Common myeloid progenitor, CD34-positive (primary cell): ENCODE results near the gene NME3.
"Not testable (repeated sequence)": the region's sequence is repeated elsewhere in the genome, so short reads cannot be mapped to it uniquely, and the experiment has no call there.

Source experiments
- CTCF ChIA-PET: fragments of 350-600 bp; sonication (Branson Sonifier 250); formaldehyde crosslinking; loops from one replicate; lab custom pipeline; 2021; ENCODE audit warnings: antibody characterized with exemption; lab: Charles Lee
- POLR2A ChIA-PET: fragments of 350-600 bp; sonication (Branson Sonifier 250); formaldehyde crosslinking; loops from one replicate; lab custom pipeline; 2021; ENCODE audit warnings: antibody characterized with exemption; lab: Charles Lee
- DNase-seq, 3 donors: peaks; one replicate each; pipeline versions ENCODE4 v3.0.0 to v3.0.0-alpha.2; 2013
- H3K27ac ChIP-seq, 2 experiments: 1 replicate in 1 of 2; 2 replicates in 1 of 2; pipeline ENCODE4 v1.7.0; 2013; ENCODE audit warnings: inconsistent platforms in 2 of 2, low read length in 2 of 2, mild to moderate bottlenecking in 2 of 2, low read depth in 1 of 2, moderate library complexity in 1 of 2; ENCODE audit not compliant: severe bottlenecking in 2 of 2, insufficient read depth in 1 of 2, poor library complexity in 1 of 2
- H3K27me3 ChIP-seq, 5 experiments: replicated peaks in 2 of 5; 1 replicate in 3 of 5; 2 replicates in 2 of 5; pipeline versions ENCODE4 v1.6.1 to v1.7.0; 2013; ENCODE audit warnings: low read length in 4 of 5, mild to moderate bottlenecking in 2 of 5, moderate library complexity in 2 of 5, inconsistent platforms in 1 of 5; ENCODE audit not compliant: insufficient read depth in 5 of 5, control insufficient read depth in 4 of 5
- H3K36me3 ChIP-seq, 4 experiments: 1 replicate in 2 of 4; 2 replicates in 2 of 4; pipeline versions ENCODE4 v1.6.1 to v1.7.0; 2013; ENCODE audit warnings: low read length in 3 of 4, control low read depth in 1 of 4, mild to moderate bottlenecking in 1 of 4; ENCODE audit not compliant: control insufficient read depth in 4 of 4, insufficient read depth in 4 of 4
- H3K4me1 ChIP-seq, 4 experiments: 1 replicate in 3 of 4; 2 replicates in 1 of 4; pipeline versions ENCODE4 v1.6.1 to v1.7.1; 2013; ENCODE audit warnings: low read length in 3 of 4, mild to moderate bottlenecking in 3 of 4, control low read depth in 1 of 4, inconsistent platforms in 1 of 4, moderate library complexity in 1 of 4; ENCODE audit not compliant: control insufficient read depth in 4 of 4, insufficient read depth in 4 of 4; ENCODE audit errors: control extremely low read depth in 1 of 4
- H3K4me3 ChIP-seq, 7 experiments: 1 replicate in 4 of 7; 2 replicates in 3 of 7; pipeline versions ENCODE4 v1.5.1 to v1.7.0; 2013; ENCODE audit warnings: mild to moderate bottlenecking in 7 of 7, low read length in 6 of 7, moderate library complexity in 6 of 7, inconsistent platforms in 2 of 7, low read depth in 2 of 7, control low read depth in 1 of 7; ENCODE audit not compliant: insufficient read depth in 4 of 7, control insufficient read depth in 1 of 7; ENCODE audit errors: extremely low read depth in 1 of 7
- H3K9me3 ChIP-seq, 5 experiments: 1 replicate in 4 of 5; 2 replicates in 1 of 5; pipeline versions ENCODE4 v1.6.1 to v1.7.1; 2013; ENCODE audit warnings: low read length in 4 of 5, mild to moderate bottlenecking in 2 of 5, inconsistent platforms in 1 of 5, low read depth in 1 of 5, moderate library complexity in 1 of 5; ENCODE audit not compliant: control insufficient read depth in 4 of 5, insufficient read depth in 2 of 5; ENCODE audit errors: control extremely low read depth in 1 of 5
- WGBS: methylation state at CpG from one replicate; pipeline ENCODE4 v1.1.5; 2013; ENCODE audit not compliant: insufficient coverage; 5-methylcytosine and 5-hydroxymethylcytosine counted together

Gene NME3

GRCh38 chr16:1741553-1742165, 29.7 kb downstream of the NME3 start:
- no peak overlapping the region for H3K4me3 ChIP-seq
- H3K27ac ChIP-seq: no peak overlapping the region
- peaks cover 0 to 58% (median 27%) of the 10 kb centered on the region in 4 experiments for H3K36me3 ChIP-seq
- H3K27me3 ChIP-seq: no peaks in the 10 kb centered on the region
- ChIA-PET CTCF (no interaction called here), POLR2A (no interaction called here)
- H3K9me3 ChIP-seq: peaks cover 0 to 9% (median 0%) of the 10 kb centered on the region in 5 experiments
- DNase-seq: no peak
- H3K4me1 ChIP-seq: no peaks in the 10 kb centered on the region
- WGBS: 97% methylated on average over 18 of the region's 19 CpGs

GRCh38 chr16:1740781-1741490, 30.4 kb downstream of the NME3 start:
- no peaks in the 10 kb centered on the region for H3K27me3 ChIP-seq
- CTCF ChIA-PET: no interaction called here
- WGBS: 97% methylated on average over 26 of the region's 30 CpGs
- H3K27ac ChIP-seq: no peak overlapping the region
- H3K9me3 ChIP-seq: peaks cover 0 to 10% (median 0%) of the 10 kb centered on the region in 5 experiments
- POLR2A ChIA-PET: no interaction called here
- no peak overlapping the region for H3K4me3 ChIP-seq
- H3K36me3 ChIP-seq: peaks cover 0 to 52% (median 23%) of the 10 kb centered on the region in 4 experiments
- H3K4me1 ChIP-seq: no peaks in the 10 kb centered on the region
- DNase-seq: no peak

- Histone ChIP-seq H3K27me3 (no peaks in the 10 kb centered on the region), H3K4me1 (no peaks in the 10 kb centered on the region), H3K4me3 (no peak overlapping the region), H3K36me3 (peaks cover 0 to 50% (median 20%) of the 10 kb centered on the region in 4 experiments), H3K9me3 (peaks cover 0 to 17% (median 0%) of the 10 kb centered on the region in 5 experiments), H3K27ac (no peak overlapping the region)
- WGBS: 97% methylated on average over 33 of the region's 33 CpGs
- no peak for DNase-seq
- ChIA-PET CTCF (no interaction called here), POLR2A (no interaction called here)
These were observed 31.1 kb downstream of the NME3 start for GRCh38 chr16:1740234-1740633.

GRCh38 chr16:1734816-1735215, 36.5 kb downstream of the NME3 start:
- no peaks in the 10 kb centered on the region for H3K27me3 ChIP-seq
- no peak overlapping the region for H3K4me3 ChIP-seq
- ChIA-PET POLR2A (no interaction called here), CTCF (no interaction called here)
- no peaks in the 10 kb centered on the region for H3K4me1 ChIP-seq
- no peak for DNase-seq
- no peak overlapping the region for H3K27ac ChIP-seq
- H3K36me3 ChIP-seq: peaks cover 0 to 51% (median 35%) of the 10 kb centered on the region in 4 experiments
- H3K9me3 ChIP-seq: peaks cover 0 to 28% (median 0%) of the 10 kb centered on the region in 5 experiments
- WGBS: 98% methylated on average over 20 of the region's 22 CpGs

- Histone ChIP-seq H3K27me3 (no peaks in the 10 kb centered on the region), H3K4me3 (no peak overlapping the region), H3K27ac (no peak overlapping the region), H3K9me3 (peaks cover 0 to 23% (median 0%) of the 10 kb centered on the region in 5 experiments), H3K36me3 (peaks cover 0 to 58% (median 41%) of the 10 kb centered on the region in 4 experiments), H3K4me1 (no peaks in the 10 kb centered on the region)
- WGBS: 97% methylated on average over 21 of the region's 22 CpGs
- ChIA-PET POLR2A (no interaction called here), CTCF (no interaction called here)
- no peak for DNase-seq
These were observed 37.2 kb downstream of the NME3 start for GRCh38 chr16:1734123-1734522.

- CTCF ChIA-PET: interaction anchor here (0.6 to 1.6 kb wide), 3 partner anchors 9 to 479 kb away, joined by 3 to 7 read pairs (median 3); no protein-coding TSS in a partner anchor
- POLR2A ChIA-PET, H3K27ac ChIP-seq, H3K4me3 ChIP-seq, H3K27me3 ChIP-seq, DNase-seq, H3K4me1 ChIP-seq: not testable (repeated sequence)
- Histone ChIP-seq H3K36me3 (peaks cover 3 to 73% (median 50%) of the 10 kb centered on the region in 4 experiments), H3K9me3 (peaks cover 0 to 22% (median 0%) of the 10 kb centered on the region in 5 experiments)
- 96% methylated on average over 21 of the region's 21 CpGs for WGBS
These were observed 38.8 kb downstream of the NME3 start for GRCh38 chr16:1732551-1732987.

- H3K27ac ChIP-seq: no peak overlapping the region
- H3K9me3 ChIP-seq: peaks cover 0 to 22% (median 0%) of the 10 kb centered on the region in 5 experiments
- no peak for DNase-seq
- 95% methylated on average over 8 of the region's 14 CpGs for WGBS
- H3K4me1 ChIP-seq: no peaks in the 10 kb centered on the region
- no peak overlapping the region for H3K4me3 ChIP-seq
- ChIA-PET CTCF (interaction anchor here (0.6 to 1.6 kb wide), 2 partner anchors 8 to 479 kb away, joined by 3 to 7 read pairs; no protein-coding TSS in a partner anchor), POLR2A (no interaction called here)
- peaks cover 3 to 78% (median 55%) of the 10 kb centered on the region in 4 experiments for H3K36me3 ChIP-seq
- no peaks in the 10 kb centered on the region for H3K27me3 ChIP-seq
These were observed 39.3 kb downstream of the NME3 start for GRCh38 chr16:1732071-1732470.
